Peyer's patch (tissue), 4 donors: ENCODE data around the gene TMEM147. TPM values are rescaled to one million over a fixed set of nuclear protein-coding genes. Genes with fewer than 3 reads are reported as not detected.

Source experiments
- DNase-seq, 3 donors: peaks; one replicate each; pipeline ENCODE4 v3.0.0-alpha.2; 2017 to 2019
- H3K27ac ChIP-seq, 4 donors: fragments of 200-600 bp; sonication (generic); one replicate each; pipeline ENCODE4 v1.5.1; 2016 to 2019
- H3K27me3 ChIP-seq, 2 donors: fragments of 200-600 bp; sonication (generic); one replicate each; pipeline ENCODE4 v1.5.1; 2019
- H3K36me3 ChIP-seq, 3 donors: fragments of 200-600 bp; sonication (generic); one replicate each; pipeline ENCODE4 v1.5.1; 2016 to 2019
- H3K4me1 ChIP-seq, 4 donors: fragments of 200-600 bp; sonication (generic); one replicate each; pipeline ENCODE4 v1.5.1; 2016 to 2019
- H3K4me3 ChIP-seq, 4 donors: fragments of 200-600 bp; sonication (generic); 1 replicate in 3 of 4; 2 replicates in 1 of 4; pipeline ENCODE4 v1.5.1; 2016 to 2019; ENCODE audit warnings: mild to moderate bottlenecking in 1 of 4
- H3K9me3 ChIP-seq, 4 donors: fragments of 200-600 bp; sonication (generic); one replicate each; pipeline ENCODE4 v1.5.1; 2016 to 2019; ENCODE audit warnings: mild to moderate bottlenecking in 1 of 4
- POLR2A ChIP-seq, 2 donors: fragments of 450-650 bp; IDR thresholded peaks; one replicate each; pipeline ENCODE4 v1.5.1; 2017; ENCODE audit warnings: antibody characterized with exemption in 2 of 2, mild to moderate bottlenecking in 2 of 2, moderate library complexity in 2 of 2
- total RNA-seq, 4 donors: library from RNA; depleted of rRNA; stranded (reverse); fragments of >200 nt; gene quantifications; one replicate each; pipeline ENCODE4 v1.1.0, GENCODE V29; 2016
- TF ChIP-seq, protein P1 (sequence below), 6 experiments: fragments of 450-650 bp in 4 of 6; fragments of 200-600 bp in 2 of 6; sonication (generic) in 1 of 6; IDR thresholded peaks; one replicate each; pipeline ENCODE4 v1.5.1; 2017 to 2019; ENCODE audit warnings: antibody characterized with exemption in 6 of 6, mild to moderate bottlenecking in 3 of 6, moderate library complexity in 1 of 6

TMEM147 gene
- total RNA-seq, 4 donors from 2014 or later, result 34.9 to 59.4 (median 50.9) TPM

- no peaks in the 10 kb centered on the region for H3K4me1 ChIP-seq
- H3K27me3 ChIP-seq, result no peaks in the 10 kb centered on the region
- no peak overlapping the region for H3K4me3 ChIP-seq
- no peaks in the 10 kb centered on the region for H3K36me3 ChIP-seq
- TF ChIP-seq, protein P1, sequence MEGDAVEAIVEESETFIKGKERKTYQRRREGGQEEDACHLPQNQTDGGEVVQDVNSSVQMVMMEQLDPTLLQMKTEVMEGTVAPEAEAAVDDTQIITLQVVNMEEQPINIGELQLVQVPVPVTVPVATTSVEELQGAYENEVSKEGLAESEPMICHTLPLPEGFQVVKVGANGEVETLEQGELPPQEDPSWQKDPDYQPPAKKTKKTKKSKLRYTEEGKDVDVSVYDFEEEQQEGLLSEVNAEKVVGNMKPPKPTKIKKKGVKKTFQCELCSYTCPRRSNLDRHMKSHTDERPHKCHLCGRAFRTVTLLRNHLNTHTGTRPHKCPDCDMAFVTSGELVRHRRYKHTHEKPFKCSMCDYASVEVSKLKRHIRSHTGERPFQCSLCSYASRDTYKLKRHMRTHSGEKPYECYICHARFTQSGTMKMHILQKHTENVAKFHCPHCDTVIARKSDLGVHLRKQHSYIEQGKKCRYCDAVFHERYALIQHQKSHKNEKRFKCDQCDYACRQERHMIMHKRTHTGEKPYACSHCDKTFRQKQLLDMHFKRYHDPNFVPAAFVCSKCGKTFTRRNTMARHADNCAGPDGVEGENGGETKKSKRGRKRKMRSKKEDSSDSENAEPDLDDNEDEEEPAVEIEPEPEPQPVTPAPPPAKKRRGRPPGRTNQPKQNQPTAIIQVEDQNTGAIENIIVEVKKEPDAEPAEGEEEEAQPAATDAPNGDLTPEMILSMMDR (IDR thresholded peaks at IDR 0.05), result no peak
- no peak for TF ChIP-seq POLR2A (IDR thresholded peaks at IDR 0.05)
- no peaks in the 10 kb centered on the region for H3K9me3 ChIP-seq
- no peak for DNase-seq
- H3K27ac ChIP-seq, result no peak overlapping the region
These were observed 50.5 kb downstream of the TMEM147 start for GRCh38 chr19:35595928-35596327.

- H3K27ac ChIP-seq, result no peak overlapping the region
- no peak overlapping the region for H3K4me3 ChIP-seq
- TF ChIP-seq POLR2A (IDR thresholded peaks at IDR 0.05), result no peak
- TF ChIP-seq, protein P1 (IDR thresholded peaks at IDR 0.05), result no peak
- H3K27me3 ChIP-seq, result no peaks in the 10 kb centered on the region
- DNase-seq, result no peak
- no peaks in the 10 kb centered on the region for H3K9me3 ChIP-seq
- H3K4me1 ChIP-seq, result no peaks in the 10 kb centered on the region
- H3K36me3 ChIP-seq, result no peaks in the 10 kb centered on the region
These were observed 51.1 kb downstream of the TMEM147 start for GRCh38 chr19:35596366-35596999.

Other genes with a start within 250 kb of the TMEM147 start
- 100 to 1,000 TPM in 1 of 4 donors, 10 to 100 TPM in 2, not detected in 1; 10.9 to 207 (median 15.7) TPM for gene CD22, start 216.4 kb upstream of the TMEM147 start, total RNA-seq
- 1 to 10 TPM in 1 of 4 donors, under 1 TPM in 1, not detected in 2; 0.66 to 1.6 TPM for gene FFAR1, start 197.7 kb upstream of the TMEM147 start, total RNA-seq
- 1 to 10 TPM in 1 of 4 donors, not detected in 3; 1.1 TPM for gene FFAR3, start 187.2 kb upstream of the TMEM147 start, total RNA-seq
- gene GPR42, start 174.6 kb upstream of the TMEM147 start, total RNA-seq, result under 1 TPM in 1 of 4 donors, not detected in 3; 0.70 TPM
- 1 to 10 TPM in 2 of 4 donors, under 1 TPM in 1, not detected in 1; 0.80 to 1.8 (median 1.0) TPM for gene FFAR2, start 97.4 kb upstream of the TMEM147 start, total RNA-seq
- gene KRTDAP, start 55.2 kb upstream of the TMEM147 start, total RNA-seq, result not detected
- gene DMKN, start 32.0 kb upstream of the TMEM147 start, total RNA-seq, result 10 to 100 TPM in 2 of 4 donors, 1 to 10 TPM in 1, not detected in 1; 1.9 to 29.7 (median 10.7) TPM
- gene SBSN, start 17.3 kb upstream of the TMEM147 start, total RNA-seq, result 1 to 10 TPM in 1 of 4 donors, not detected in 3; 1.0 TPM
- under 1 TPM in 1 of 4 donors, not detected in 3; 0.54 TPM for gene GAPDHS, start 12.2 kb upstream of the TMEM147 start, total RNA-seq
- not detected for gene ATP4A, start 18.0 kb downstream of the TMEM147 start, total RNA-seq
- gene PMIS2, start 40.5 kb downstream of the TMEM147 start, total RNA-seq, result not detected
- gene HAUS5, start 67.1 kb downstream of the TMEM147 start, total RNA-seq, result 10 to 100 TPM in 2 of 4 donors, 1 to 10 TPM in 2; 2.8 to 42.9 (median 8.3) TPM
- gene RBM42, start 83.4 kb downstream of the TMEM147 start, total RNA-seq, result 10 to 100 TPM; 57.3 to 64.4 (median 63.1) TPM
- gene ETV2, start 96.1 kb downstream of the TMEM147 start, total RNA-seq, result 1 to 10 TPM in 2 of 4 donors, not detected in 2; 1.6 to 1.8 TPM
- 100 to 1,000 TPM; 462 to 930 (median 787) TPM for gene COX6B1, start 102.7 kb downstream of the TMEM147 start, total RNA-seq
- gene UPK1A, start 120.9 kb downstream of the TMEM147 start, total RNA-seq, result not detected
- 1 to 10 TPM in 1 of 4 donors, not detected in 3; 2.5 TPM for gene ZBTB32, start 158.9 kb downstream of the TMEM147 start, total RNA-seq
- 10 to 100 TPM; 27.8 to 62.6 (median 41.9) TPM for gene KMT2B, start 172.4 kb downstream of the TMEM147 start, total RNA-seq
- gene IGFLR1, start 196.8 kb downstream of the TMEM147 start, total RNA-seq, result 10 to 100 TPM in 3 of 4 donors, 1 to 10 TPM in 1; 8.3 to 14.2 (median 12.3) TPM
- 10 to 100 TPM; 14.5 to 70.5 (median 34.6) TPM for gene U2AF1L4, start 199.8 kb downstream of the TMEM147 start, total RNA-seq
- 10 to 100 TPM in 3 of 4 donors, 1 to 10 TPM in 1; 8.3 to 48.2 (median 40.6) TPM for gene PSENEN, start 200.0 kb downstream of the TMEM147 start, total RNA-seq
- gene LIN37, start 202.9 kb downstream of the TMEM147 start, total RNA-seq, result 10 to 100 TPM; 11.6 to 30.5 (median 20.2) TPM
- 10 to 100 TPM in 2 of 4 donors, 1 to 10 TPM in 2; 9.2 to 19.8 (median 13.6) TPM for gene HSPB6, start 211.4 kb downstream of the TMEM147 start, total RNA-seq
- gene PROSER3, start 212.6 kb downstream of the TMEM147 start, total RNA-seq, result 10 to 100 TPM in 3 of 4 donors, 1 to 10 TPM in 1; 6.0 to 36.8 (median 27.2) TPM
- gene ARHGAP33, start 229.9 kb downstream of the TMEM147 start, total RNA-seq, result 100 to 1,000 TPM in 1 of 4 donors, 10 to 100 TPM in 2, 1 to 10 TPM in 1; 8.6 to 166 (median 20.0) TPM